GM18511 (cell line): ENCODE results near the gene ZNF804A.

Experiments
- ATAC-seq: cut with Tn5 transposase; IDR thresholded peaks from one replicate; pipeline ENCODE4 v1.9.1; 2021; ENCODE audit warnings: mild to moderate bottlenecking, moderate library complexity; ENCODE audit not compliant: unreplicated experiment

Gene ZNF804A

DNA sequence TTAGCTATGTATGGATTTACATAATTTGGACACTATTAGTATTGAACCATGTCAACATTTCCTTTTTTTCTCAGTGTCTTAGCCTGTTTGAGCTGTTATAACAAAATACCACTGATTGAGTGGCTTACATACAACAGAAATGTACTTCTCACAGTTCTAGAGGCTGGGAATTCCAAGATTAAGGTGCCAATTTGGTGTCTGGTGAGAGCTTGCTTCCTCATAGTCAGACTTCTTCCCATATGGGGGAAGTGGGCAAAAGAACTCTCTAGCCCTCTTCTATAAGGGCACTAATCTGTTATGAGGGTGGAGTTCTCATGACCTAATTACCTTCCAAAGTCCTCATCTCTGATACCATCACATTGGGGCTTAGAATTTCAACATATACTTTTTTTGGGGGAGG, 12.6 kb downstream of the ZNF804A start:
- ATAC-seq, result no peak

DNA sequence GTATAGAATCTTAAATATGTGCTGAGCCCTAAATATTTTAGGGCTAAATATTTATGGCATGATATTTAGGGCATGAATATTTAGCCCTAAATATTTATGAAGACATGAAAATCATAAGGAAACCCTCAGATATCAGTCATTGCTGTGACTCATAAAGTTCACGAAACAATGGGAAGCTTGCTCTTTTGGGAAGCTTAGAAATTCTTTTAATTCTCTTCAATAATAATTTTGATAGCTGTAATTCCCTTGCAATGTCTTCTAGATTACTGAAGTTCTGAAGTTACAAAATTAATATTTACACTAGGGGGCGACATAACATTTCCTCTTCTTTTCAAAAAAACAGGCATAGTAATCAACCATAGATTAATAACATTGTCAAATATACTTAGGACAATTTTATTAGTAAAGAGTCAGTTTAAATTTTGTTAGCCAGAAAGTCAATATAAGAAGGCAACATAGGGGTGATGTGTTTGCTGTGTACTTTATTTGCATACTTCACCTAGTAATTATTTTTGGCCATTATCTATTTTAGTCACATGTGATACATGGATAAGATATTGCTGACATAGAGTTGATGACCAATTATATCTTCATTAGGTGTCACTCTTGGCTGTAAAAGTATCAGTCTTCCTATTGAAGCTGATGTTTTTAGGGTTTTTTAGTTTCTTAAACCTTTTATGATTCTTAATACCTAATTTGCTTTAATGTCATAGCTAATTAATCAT, 13.2 kb downstream of the ZNF804A start:
- no peak for ATAC-seq

DNA sequence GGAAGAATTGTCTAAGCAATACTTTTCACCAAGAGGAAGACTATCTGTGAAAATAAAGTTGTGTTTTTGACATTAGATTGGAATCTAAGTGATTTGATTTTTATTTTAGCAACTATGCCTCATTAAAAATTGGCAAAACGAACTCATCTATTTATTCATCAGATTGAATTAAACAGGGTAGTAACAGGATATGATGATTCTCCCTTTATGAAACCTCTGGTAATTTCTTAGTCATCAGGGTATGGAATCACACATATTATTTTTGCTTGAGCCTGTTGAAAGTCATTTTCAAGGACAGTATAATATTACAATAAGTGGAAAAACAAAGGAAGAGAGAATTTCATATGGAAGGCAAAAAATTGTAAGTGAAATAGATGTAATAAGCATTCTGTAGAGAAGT, 22.0 kb downstream of the ZNF804A start:
- ATAC-seq, result no peak

DNA sequence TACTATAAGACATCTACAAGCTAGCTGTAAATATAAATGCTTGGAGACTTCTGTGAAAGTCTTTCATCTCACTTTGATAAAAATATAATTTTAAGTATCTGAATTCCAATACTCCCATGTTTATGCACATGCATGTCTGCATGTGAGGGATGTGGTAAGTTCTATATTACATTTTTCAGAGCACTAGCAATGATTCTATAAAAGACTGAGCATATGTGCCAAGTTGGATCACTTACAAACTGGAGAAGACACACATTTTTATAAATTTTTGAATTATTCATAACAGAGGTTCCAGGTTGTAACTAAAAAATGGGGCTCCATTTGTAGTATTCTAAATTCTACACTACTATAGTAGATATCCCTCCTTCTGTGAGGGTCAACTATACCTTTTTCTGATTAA, 26.0 kb downstream of the ZNF804A start:
- no peak for ATAC-seq

DNA sequence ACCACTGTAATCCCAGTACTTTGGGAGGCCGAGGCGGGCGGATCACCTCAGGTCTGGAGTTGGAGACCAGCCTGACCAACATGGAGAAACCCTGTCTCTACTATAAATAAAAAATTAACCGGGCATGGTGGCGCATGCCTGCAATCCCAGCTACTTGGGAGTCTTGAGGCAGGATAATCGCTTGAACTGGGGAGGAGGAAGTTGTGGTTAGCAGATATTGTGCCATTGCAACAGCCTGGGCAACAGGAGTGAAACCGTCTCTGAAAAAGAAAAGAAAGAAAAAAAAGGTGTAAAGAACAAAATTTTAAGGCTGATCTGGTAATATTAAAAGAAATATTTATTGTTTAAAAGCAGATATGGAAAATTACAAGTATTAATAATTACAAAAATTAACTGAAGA, 29.7 kb downstream of the ZNF804A start:
- no peak for ATAC-seq

DNA sequence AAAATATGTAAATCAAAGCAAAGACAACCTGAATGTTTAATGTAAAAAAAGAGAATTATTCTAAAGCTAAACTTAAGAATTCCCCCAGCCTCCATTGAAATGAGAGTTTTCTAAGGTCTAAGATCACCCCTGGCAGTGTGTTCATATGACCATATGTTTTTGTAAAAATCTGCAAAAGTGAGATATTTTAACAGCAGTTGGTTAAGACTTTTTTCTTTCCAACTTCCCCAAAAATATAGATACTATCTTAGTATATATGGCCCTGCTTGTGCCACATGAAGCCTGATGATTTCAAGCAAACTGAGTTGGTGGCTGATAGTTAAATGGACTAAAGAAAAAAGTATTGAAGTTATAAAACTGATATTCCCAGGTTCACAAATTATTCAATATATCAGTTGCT, 35.4 kb downstream of the ZNF804A start:
- ATAC-seq, result no peak

DNA sequence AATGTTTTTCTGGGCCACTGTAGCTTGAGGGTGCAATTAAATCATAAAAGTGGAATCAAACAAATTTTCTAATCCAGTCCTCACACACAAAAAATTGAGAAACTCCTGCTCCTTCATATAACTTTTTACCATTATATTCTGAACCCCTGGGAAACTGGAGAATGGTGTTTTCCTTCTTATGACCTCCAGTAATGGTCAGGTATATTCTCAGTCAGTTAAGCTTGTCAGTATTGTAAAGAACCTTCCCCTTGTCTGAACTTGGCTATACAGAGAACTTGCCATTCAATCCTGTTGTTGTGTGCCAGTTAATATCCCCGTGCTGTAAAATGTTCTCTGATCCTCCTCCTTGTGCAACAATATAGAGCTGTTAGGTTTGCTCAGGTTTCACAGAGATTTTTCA, 39.5 kb downstream of the ZNF804A start:
- ATAC-seq, result no peak

DNA sequence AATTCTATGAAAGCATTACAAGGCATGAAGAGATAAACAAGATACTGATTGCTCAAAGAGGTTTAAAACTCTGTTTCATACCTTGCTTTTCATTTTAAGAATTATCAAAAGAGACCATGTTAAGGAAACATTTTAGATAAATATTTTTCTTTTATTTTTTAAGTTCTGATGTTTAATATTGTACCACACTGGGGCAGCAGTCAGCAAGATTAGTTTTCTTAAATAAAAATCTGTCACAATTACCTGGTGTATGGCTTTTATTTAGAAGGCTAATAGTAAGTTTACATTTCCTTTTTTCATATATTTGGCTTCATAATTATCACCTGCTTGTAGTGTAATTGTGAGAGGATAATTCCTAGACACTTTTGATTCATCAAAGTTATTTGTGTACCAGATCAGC, 46.4 kb downstream of the ZNF804A start:
- no peak for ATAC-seq

DNA sequence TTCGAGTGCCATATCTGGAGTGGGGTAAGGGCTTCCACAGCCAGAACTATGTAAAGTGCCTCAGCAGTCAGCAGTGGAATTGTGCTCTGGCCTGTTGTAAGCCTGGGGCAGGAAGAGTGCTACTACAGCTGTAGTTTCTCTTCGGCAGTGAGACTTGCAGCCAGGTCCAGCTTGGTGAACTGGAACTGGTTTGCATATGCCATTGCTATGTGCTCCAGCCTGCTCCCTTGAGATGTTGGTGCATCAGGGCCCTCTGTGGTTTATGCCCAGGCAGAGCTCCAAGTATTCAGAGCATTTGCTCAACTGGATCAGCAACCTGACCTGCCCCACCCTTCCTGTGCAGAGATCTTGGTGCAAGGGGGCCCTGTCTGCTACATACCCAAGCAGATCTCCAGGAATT, 47.8 kb downstream of the ZNF804A start:
- peak; percentile 93 for ATAC-seq

DNA sequence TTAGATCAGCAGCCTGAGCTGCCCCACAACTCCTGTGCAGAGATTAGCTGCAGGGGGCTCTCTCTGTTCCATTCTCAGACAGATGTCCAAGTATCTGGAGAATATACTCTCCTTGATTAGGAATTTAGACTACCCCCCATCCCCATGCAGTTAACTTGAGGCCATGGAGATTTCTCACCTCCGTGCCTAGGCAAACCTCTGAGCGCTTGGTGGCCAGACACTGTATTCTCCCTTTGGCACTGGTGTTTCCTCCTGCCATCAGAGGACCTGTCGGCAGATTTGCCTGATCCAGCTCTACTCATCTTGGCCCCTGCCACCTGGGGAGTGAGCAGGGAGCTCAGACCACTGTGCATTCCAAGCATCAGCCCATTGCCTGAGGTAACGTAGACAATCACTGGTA, 48.3 kb downstream of the ZNF804A start:
- ATAC-seq, result peak; percentile 7

DNA sequence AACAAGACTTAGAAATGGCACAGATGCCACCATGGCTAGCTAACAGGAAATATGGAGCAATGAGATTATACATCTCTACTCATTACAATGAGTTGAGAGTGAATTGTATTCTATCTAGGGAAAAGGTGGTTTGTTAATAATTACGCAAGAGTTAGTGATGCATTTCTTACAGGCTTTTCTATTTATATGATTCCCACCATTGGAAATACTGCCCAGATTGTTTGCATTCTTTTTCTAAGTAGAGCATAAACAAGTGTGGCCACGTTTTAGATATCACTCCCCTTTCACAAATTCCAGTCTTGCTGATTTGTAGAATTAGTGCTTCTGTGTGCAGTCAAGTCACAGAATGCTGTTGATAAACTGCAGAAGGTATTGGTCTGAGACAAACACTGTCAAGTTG, 56.6 kb downstream of the ZNF804A start:
- ATAC-seq, result no peak

DNA sequence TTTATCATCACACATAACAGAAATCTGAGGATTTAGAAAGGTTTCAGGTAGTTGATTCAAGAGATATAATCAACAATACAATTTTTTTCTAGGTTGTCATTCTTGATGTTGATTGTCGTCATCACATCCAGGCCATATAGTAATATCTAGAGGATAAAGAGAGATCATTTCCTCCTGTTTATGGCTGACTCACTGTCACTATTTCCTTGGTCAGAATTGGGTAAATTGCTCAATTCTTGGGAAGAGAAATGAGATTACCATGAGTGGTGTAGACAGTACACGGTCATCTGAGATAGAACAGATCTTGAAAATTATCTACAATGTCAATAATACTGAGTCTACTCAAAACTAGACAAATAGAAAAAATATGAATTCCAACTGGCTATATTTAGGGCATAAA, 78.8 kb downstream of the ZNF804A start:
- no peak for ATAC-seq

DNA sequence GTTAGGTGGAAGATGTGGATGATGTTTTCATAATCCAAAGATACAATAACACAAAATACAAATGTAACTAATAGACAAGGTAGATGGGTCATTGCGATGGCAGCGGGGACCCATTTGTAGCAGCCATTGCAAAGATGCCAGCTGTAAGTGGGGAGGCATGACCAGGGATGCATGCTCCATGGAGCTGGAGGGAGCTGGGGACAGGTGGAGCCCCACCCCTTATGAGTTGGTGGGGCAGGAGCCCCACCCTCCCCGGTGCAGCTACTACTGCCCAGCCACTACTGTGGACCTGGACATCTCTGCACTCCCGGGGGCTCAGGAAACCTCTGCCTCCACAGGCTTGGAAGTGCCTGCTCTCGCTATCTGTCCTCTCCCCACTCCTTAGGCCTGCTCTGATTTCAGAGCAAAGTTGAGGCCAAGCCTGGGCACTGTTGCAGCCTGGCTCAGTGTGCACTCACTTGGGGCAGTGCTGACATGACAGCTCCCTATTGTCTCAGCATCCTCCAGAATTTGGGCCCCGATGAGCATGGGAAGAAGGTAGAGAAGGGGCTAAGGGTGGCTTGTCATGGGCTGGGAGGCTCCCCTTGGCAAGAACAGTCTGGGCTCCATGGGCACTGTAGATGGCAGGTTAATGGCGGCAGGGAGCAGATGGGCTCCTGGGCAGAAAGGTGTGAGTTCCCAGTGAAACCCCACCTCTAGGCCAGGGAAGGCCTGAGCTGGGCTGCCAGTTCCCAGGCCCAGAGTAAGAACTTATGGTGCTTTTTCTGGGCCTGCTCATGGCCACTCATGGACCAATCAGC, 81.1 kb downstream of the ZNF804A start:
- ATAC-seq, result no peak

DNA sequence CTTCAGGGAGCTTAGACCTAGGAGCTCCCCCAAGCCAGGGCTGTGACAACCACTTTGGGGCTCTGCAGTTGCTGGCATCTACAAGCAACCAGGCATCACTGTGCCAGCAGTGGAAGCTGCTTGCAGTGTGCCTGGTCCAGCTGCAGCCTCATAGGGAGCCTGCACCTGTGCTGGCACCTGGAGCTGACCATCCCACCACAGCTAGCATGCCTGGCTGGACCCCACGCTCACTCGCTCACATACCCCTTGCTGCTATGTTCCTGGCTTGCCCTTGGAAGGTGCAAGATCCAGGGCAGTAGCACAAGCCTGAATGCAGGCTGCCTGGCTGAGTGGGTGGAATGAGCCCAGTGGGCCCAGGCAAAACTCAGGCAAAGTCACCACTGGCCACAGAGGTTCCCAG, 82.5 kb downstream of the ZNF804A start:
- no peak for ATAC-seq

DNA sequence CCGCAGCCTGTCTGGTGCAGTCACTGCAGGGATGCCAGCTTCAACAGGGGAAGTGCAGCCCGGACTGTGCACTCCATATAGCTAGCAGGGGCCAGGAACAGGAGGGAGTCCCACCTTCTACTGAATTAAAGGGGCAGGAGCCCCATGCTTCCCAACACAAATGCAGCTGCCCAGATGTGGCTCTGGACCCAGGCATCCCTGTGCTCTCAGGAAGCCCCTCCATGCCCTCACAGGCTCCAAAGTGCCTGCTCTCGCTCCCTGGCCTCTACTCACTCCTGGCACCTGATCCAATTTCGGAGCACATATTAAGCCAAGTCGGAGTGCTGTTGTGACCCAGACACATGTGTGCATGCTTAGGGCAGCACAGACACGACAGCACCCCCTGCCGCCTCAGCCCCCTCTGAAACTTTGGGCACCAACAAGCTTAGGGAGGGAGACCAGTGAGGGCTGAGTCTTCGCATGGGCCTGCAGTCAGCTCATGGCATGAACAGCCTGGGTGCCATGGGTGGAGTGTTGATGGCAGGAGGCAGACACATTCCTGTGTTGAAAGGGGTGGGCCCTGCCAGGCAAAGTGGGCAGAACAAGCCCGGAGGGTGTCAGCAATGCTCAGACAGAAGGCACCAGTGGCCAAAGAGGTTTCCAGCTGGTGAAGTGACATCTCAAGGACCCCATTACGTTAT, 83.5 kb downstream of the ZNF804A start:
- no peak for ATAC-seq

DNA sequence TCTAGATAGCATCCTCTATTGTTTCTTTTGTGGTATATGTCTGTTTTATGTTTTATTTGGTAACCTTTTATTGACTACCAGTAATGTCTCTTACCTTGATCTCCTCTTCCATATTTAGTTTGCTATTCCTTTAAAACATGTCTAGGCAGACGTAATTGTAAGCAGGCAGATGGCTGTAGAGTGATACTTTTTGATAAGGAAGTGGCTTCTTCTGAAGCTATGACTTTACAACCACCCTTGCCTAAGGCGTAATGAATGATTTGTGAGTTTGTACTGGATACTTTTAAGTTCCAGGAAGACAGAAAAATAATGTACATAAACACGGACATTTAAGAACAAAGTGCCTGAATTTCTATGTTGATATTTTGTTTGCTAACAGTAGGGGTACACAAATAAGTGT, 85.6 kb downstream of the ZNF804A start:
- no peak for ATAC-seq

DNA sequence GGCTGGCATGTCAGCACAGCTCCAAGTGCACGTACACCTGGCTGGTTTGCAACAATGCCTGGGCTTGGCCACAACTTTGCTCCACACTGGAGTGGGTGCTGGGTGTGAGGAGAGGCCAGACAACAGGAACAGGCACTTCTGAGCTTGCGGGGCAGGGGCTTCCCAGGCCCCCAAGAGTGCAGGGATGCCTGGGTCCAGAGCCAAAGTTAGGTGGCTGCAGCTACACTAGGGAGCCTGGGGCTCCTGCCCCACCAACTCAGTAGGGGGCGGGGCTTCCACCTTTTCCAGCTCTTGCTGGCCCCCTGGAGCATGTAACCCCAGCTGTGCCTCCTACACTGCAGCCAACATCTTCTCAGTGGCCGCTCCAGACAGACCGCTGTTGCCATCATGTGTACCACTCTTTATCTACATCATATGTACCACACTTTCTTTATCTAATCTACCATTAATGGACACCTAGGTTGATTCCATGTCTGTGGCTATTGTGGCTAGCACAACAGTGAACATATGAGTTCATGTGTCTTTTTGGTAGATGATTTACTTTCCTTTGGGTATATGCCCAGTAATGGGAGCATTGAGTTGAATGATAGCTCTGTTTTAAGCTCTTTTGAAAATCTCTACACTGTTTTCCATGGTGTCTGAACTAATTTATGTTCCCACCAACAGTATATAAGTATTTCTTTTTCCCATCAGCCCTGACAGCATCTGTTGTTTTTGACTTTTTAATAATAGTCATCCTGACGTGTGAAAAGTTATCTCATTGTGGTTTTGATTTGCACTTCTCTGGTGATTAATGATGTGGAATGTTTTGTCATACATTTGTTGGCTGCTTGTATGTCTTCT, 87.9 kb downstream of the ZNF804A start:
- ATAC-seq, result peak; percentile 77

DNA sequence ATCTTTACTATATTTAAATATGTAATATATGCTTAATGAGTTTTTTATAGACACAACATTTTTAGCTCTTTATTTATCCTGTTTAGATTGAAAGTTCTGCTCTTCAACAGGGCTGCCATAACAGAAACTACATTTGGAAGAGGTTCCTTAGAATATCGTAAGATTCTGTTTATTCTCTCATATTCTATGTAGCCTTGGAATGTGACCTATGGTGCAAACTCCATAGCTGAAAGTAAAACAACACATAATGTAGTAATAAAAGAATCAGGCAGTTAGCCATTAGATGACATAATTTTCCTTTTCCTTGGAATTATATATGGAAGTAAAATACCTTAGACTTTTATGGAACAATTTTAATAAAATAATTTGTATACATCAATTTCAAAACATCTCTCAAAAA, 91.3 kb downstream of the ZNF804A start:
- ATAC-seq, result no peak

DNA sequence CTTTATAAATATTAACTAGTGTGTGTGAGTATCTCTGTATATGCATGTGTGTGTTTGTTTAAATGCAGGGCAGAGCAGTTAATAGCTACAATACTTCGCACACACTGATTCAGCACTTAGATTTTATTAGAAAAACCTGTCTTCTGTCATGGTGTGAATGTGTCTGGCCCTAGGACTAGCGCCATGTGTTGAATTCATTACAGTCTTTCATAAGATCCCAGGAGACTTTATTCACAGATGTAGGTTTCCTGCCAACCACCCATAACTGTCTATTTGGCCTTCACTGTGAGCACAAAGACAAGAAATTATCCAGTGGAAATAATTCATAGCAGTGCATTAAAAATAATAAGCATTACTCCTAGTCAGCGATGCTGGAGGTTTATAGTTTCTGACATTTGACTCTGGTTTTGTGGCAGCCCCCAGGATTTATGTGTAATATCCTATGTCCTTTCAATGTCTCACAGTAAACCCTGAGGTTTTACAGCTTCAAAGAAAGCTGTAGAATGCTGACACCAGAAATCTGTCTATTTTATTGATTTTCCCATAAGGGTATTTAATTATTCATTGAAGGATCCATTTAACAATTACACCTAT, 93.9 kb downstream of the ZNF804A start:
- ATAC-seq, result no peak

DNA sequence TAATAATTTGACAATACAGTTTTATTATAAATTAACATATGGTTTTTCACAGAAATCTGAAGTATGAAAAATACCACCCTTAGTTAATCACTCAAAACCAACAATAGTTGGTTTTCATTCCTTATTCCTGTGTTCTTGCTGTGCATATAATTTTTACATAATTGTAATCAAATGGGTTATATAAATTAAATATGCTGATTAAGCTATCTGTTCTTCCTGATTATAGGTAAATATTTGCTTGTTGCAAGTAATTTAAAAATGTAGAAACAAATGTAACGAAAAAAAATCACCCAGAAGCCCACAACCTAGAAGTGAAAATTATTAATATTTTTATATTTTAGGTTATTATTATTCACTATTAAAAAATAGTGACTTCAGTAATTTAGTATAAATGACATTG, 98.3 kb downstream of the ZNF804A start:
- no peak for ATAC-seq

DNA sequence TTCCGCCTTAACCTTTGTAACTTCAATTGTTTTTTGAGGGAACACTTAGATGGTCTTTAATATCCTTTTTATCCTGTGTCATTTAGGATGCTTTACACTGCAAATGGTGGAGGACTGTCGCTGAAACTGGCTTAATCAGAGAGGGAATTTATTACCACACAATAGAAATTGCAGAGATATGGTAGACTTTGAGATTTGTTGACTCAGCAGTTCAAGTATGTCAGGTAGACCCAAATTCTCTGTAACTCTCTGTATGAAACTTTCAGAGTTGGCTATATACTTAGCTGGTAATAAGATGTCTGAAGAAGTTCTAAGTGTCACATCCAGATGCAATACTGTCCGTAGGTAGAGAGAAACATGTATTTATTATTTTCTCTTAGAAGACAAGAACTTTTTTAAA, 100.1 kb downstream of the ZNF804A start:
- no peak for ATAC-seq
